Measurements from ENCODE around the gene JPH3.

Gene JPH3

DNA sequence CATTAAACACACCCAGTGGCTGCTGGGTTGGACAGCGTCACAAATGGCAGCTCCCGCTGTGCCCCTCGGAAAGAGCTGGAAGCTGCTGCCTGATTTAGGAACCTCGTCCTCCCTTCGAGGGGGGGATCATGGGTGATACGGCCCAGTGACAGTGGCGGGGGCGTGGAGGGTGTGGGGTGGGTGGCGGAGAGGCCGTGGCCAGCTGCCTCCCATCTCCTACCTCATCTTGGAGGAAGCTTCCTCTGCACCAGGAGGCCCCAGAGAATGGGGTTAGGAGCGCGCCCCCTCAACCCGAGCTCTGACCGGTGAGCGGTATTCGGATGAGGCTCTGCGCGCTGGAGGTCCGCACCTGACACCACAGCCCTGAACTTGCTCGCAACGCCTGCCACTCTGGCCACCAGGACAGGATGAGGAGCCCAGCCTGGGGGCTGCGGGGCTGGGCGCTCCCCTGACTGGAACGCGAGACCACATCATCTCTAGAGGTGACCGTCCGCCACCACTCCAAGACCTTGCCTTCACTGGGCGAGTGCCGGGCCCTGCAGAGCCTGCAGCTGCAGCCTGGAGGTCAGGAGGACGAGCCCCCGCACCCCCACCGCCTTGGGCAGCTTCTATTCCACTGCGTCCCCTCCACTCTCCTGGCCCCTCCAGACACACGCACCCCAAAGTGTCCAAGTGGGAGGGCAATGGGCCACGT lies 82.5 kb downstream of the JPH3 start:
- no peak for DNase-seq

DNA sequence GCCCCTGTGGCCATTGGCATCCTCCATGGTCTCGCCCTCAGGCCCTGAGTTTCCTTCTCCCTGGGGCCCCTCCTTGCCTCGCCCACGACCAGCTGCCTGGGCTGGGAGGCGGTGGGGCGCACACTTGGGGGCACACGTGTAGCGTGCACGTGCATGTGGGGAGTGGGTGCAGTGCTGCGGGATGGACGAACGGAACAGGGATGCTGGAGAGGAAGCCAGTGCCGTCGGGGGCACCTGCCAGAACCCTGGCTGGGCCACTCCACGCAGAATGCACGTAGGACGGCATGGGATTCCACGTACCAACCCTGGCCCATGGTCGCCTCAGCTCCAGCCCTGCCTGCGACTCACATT lies 83.1 kb downstream of the JPH3 start:
- no peak for DNase-seq

GRCh38 chr16:87685766-87686165 lies 83.5 kb downstream of the JPH3 start:
- no peak for DNase-seq

DNA sequence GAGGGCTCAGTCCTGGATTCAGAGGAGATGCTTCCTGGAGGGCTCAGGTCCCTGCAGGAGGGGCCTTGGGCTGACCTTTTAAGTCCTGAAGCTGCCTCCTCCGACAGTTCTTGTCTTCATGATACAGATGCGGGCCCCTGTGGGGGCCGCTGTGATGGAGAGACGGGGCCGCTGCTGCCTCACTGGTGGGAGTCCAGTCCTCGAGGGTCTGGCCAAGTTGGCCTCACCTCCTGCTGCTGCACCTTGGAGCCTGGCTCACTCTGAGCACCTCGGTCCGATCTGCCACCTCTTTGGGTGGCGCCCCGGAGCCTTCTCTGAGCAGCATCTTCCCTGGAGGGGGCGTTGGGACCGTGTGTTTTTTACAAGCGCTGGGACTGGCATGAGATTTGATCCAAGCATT lies 84.4 kb downstream of the JPH3 start:
- no peak for DNase-seq

DNA sequence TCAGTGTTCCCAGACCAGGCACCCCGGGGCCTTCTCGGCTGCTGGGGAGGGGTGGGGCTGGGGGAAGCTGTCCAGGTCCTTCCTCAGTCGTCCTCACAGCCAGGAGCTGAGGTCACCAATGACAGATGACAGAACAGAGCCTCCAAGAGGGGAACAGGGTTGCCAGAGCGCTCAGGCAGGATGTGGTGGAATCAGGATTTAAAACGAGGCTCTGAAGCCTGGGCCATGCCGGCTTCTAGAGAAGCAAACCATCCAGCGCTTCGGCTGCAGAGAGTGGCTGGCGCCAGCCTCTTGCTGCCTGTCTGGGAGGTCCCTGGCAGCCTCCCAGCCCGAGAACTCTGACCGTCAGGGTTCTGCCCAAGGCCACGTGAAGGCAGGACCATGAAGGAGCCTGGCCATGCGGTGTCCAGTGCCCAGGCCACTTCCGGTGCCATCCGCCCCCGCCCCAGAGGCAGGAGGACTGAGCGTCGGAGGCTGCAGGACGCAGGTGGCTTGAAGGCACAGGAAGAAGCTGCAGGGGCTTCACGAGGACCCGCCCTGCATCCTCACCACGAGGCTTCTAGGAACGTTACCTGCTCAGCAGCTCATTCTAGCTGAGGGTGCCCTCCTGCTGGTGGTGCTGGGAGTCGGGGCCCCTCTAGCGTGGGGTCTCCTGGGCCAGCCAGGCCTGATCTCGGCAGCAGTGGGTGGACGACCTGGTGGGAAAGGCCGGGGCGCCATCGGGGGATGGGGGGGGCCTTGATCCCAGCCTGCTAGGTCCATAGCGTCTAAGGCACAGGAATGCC lies 85.0 kb downstream of the JPH3 start:
- no peak for DNase-seq

GRCh38 chr16:87687998-87688529 lies 85.8 kb downstream of the JPH3 start:
- no peak for DNase-seq

- no peak for DNase-seq
Observed at GRCh38 chr16:87688876-87689815, 86.8 kb downstream of the JPH3 start.

- no peak for DNase-seq
Observed at GRCh38 chr16:87689956-87690465, 87.7 kb downstream of the JPH3 start.

GRCh38 chr16:87690911-87691685 lies 88.8 kb downstream of the JPH3 start:
- no peak for DNase-seq

GRCh38 chr16:87691686-87692079 lies 89.4 kb downstream of the JPH3 start:
- DNase-seq: no peak

DNA sequence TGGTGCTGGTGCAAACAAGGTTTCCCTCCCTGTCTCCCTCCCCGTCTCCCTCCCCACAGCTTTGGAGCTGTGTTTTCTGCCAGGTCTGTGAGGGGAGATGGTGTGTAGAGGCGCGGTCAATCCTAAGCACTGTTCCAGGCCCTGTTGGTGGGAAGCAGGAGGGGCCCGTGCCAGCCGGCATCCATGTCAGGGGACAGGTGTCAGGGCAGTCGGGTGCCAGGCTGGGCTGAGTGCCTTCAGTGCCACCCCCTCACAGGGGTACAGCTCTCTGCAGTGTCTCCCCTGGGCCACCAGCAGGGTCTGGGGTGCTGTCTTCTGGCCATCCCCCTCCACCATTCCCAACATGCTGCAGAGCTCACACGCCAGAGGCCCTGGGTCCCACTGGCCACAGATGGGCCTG lies 89.9 kb downstream of the JPH3 start:
- DNase-seq: no peak

DNA sequence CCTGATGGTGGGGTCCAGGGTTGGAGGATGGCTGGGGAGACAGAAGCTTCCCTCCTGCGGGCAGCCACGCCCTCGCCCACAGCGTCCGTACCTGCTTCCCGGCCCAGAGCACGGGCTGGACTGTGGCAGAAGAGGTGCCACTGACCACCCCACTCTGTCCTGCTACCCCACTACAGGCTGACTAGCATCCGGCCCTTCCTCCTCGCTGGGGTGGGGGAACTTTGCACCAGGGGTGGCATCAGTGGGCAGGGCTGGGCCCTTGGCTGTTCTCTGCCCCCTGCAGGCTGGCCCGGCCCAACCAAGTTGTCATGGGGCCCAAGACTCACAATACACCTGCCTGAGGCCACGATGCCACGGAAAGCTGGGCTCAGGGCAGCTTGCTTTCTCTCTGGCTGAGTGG lies 90.4 kb downstream of the JPH3 start:
- no peak for DNase-seq

GRCh38 chr16:87693827-87694226 lies 91.5 kb downstream of the JPH3 start:
- DNase-seq: no peak

DNA sequence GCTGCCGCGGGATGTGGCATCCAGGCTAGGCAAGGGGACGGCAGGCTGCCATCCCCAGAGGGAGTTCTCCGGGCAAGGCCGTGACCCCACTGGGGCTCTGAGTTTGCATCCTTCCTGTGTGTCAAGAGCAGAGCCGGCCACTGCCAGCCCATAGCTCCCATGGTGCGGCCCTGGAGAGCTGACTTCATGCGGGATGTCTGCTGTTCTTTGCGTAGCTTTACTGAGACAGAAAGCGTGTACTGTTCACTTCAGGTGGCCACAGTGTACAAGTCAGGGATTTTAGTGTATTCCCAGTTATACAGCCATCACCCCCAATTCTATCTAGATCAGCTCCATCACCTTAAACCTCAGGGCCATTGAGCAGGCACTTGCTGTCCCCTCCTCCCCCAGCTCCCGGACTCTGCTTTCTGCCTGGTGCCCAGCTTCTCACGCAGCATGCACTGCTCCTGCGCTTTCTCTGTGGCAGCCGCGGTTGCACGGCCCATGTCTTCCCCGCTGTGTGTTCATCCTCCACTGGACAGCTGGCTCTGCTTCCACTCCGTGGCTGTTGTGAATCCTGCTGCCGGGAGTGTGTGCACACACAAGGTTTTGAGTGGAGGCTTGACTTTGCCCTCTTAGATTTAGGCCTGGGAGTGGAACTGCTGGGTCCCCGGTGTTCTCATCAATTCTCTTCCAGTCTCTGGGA lies 92.3 kb downstream of the JPH3 start:
- DNase-seq: no peak

GRCh38 chr16:87695534-87695933 lies 93.2 kb downstream of the JPH3 start:
- no peak for DNase-seq

- DNase-seq: no peak
Observed at GRCh38 chr16:87696726-87697125, 94.4 kb downstream of the JPH3 start.

GRCh38 chr16:87697256-87697655 lies 94.9 kb downstream of the JPH3 start:
- DNase-seq: no peak

DNA sequence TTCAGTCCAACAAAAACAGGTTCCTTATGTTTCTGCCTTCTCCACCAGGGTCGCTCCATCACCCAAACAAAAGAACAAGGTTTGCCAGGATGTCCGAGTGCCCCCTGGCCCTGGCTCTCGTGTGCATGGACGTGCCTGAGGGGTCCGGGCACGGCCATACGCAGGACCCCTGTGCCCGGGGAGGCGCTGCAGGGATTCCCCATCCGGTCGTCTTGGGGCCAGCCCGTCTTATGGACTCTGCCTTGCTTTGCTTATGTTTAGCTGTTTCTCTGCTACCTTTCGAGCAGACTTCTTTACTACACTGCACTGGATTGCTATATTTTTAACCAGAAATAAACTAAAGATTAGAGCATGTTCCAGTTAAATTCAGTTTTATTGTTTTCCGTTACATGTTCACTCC lies 95.5 kb downstream of the JPH3 start:
- DNase-seq: no peak

DNA sequence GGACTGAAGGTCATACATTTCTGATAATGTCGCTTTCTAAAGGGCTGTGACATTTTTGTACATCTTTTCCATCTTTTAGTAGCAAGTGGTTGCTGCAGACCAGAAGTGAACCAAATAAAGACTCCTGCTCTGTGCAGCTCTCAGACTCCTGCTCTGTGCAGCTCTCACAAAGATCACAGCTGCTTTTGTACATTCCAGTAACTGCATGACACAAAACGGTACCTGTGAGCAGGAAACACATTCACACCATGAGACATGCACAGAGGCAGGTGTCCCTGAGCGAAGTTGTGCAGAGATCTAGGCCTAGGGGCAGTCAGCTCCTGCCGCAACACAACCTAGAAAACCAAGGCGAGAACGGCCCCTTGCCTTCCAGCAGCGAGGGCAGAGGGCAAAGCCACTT lies 95.9 kb downstream of the JPH3 start:
- no peak for DNase-seq

- no peak for DNase-seq
Observed at GRCh38 chr16:87698676-87699199, 96.4 kb downstream of the JPH3 start.

GRCh38 chr16:87700406-87701077 lies 98.2 kb downstream of the JPH3 start:
- DNase-seq: no peak

All from GF-D8 (cell line).